Smooth muscle cell (in vitro differentiated cells): ENCODE data around the gene NRXN2. TPM values are rescaled to one million over a fixed set of nuclear protein-coding genes. Genes with fewer than 3 reads are reported as not detected.

Experiments
- DNase-seq: peaks from one replicate; lab custom pipeline; 2025; ENCODE audit not compliant: unreplicated experiment; lab: John Stamatoyannopoulos, UW
- H2AFZ ChIP-seq: fragments of 200-600 bp; sonication (generic); 2 replicates; pipeline ENCODE4 v1.6.0; 2016; ENCODE audit warnings: antibody characterized with exemption, low read depth, mild to moderate bottlenecking
- H3F3A ChIP-seq: fragments of 200-600 bp; sonication (generic); 2 replicates; pipeline ENCODE4 v1.6.0; 2017; ENCODE audit warnings: antibody characterized with exemption, low read depth
- H3K27ac ChIP-seq: fragments of 200-600 bp; sonication (generic); 2 replicates; pipeline ENCODE4 v1.5.1; 2016; ENCODE audit warnings: low read depth, mild to moderate bottlenecking
- H3K27me3 ChIP-seq: fragments of 200-600 bp; sonication (generic); 2 replicates; pipeline ENCODE4 v1.6.1; 2016; ENCODE audit warnings: low read depth, mild to moderate bottlenecking
- H3K36me3 ChIP-seq: fragments of 200-600 bp; sonication (generic); 2 replicates; pipeline ENCODE4 v1.5.1; 2016; ENCODE audit warnings: low read depth
- H3K4me1 ChIP-seq: fragments of 200-600 bp; sonication (generic); 2 replicates; pipeline ENCODE4 v1.5.1; 2016; ENCODE audit warnings: low read depth
- H3K4me2 ChIP-seq: fragments of 200-600 bp; sonication (generic); 2 replicates; pipeline ENCODE4 v1.6.0; 2016; ENCODE audit warnings: mild to moderate bottlenecking
- H3K4me3 ChIP-seq: fragments of 200-600 bp; sonication (generic); 2 replicates; pipeline ENCODE4 v1.5.1; 2016; ENCODE audit warnings: mild to moderate bottlenecking
- H3K79me2 ChIP-seq: fragments of 200-600 bp; sonication (generic); 2 replicates; pipeline ENCODE4 v1.6.0; 2016; ENCODE audit warnings: low read depth, mild to moderate bottlenecking
- H3K9ac ChIP-seq: fragments of 200-600 bp; sonication (generic); 2 replicates; pipeline ENCODE4 v1.6.0; 2016; ENCODE audit warnings: low read depth
- H3K9me3 ChIP-seq: fragments of 200-600 bp; sonication (generic); replicated peaks from 2 replicates; pipeline ENCODE4 v1.5.1; 2016; ENCODE audit warnings: low read depth
- H4K20me1 ChIP-seq: fragments of 200-600 bp; sonication (generic); 2 replicates; pipeline ENCODE4 v1.6.0; 2016; ENCODE audit warnings: low read depth
- CTCF ChIP-seq: fragments of 200-600 bp; sonication (generic); IDR thresholded peaks from 2 replicates; pipeline ENCODE4 v1.5.1; 2017; ENCODE audit warnings: borderline replicate concordance, mild to moderate bottlenecking, antibody characterized with exemption; ENCODE audit not compliant: insufficient read depth, poor library complexity, severe bottlenecking
- WGBS: methylation state at CpG from one replicate; pipeline ENCODE4 v1.1.7; 2016; ENCODE audit warnings: low lambda C conversion rate; 5-methylcytosine and 5-hydroxymethylcytosine counted together
- polyA plus RNA-seq: library from polyadenylated mRNA; unstranded; fragments of >200 nt; fragmentation: Nextera tagmentation; extraction: Ambion mirVana; gene quantifications from 2 replicates; pipeline ENCODE4 v1.2.1, GENCODE V29; 2016
- total RNA-seq: library from RNA; depleted of rRNA; stranded (reverse); fragments of >200 nt; gene quantifications from 2 replicates; pipeline ENCODE4 v1.2.3, GENCODE V29; 2014

The NRXN2 gene
- total and polyA plus RNA-seq, 2 experiments from 2014 or later = 1.4 to 1.7 TPM

- no peak for TF ChIP-seq CTCF
- Histone ChIP-seq H3K9ac (no peak overlapping the region), H3K4me3 (no peak overlapping the region), H3K79me2 (no peaks in the 10 kb centered on the region), H3K27ac (no peak overlapping the region), H3K4me2 (no peak overlapping the region), H2AFZ (no peak overlapping the region), H3F3A (no peaks in the 10 kb centered on the region), H3K27me3 (no peaks in the 10 kb centered on the region), H4K20me1 (no peaks in the 10 kb centered on the region), H3K4me1 (peaks cover 8% of the 10 kb centered on the region), H3K36me3 (no peaks in the 10 kb centered on the region), H3K9me3 (no peaks in the 10 kb centered on the region)
- WGBS = 80% methylated on average over 7 of the region's 7 CpGs
- no peak for DNase-seq
Observed at GRCh38 chr11:64604458-64605243, 118.3 kb downstream of the NRXN2 start.

GRCh38 chr11:64603411-64604110 is 119.4 kb downstream of the NRXN2 start:
- WGBS = 88% methylated on average over 10 of the region's 10 CpGs
- no peak for DNase-seq

GRCh38 chr11:64602466-64603070 is 120.4 kb downstream of the NRXN2 start:
- Histone ChIP-seq H3K79me2 (no peaks in the 10 kb centered on the region), H3K4me3 (no peak overlapping the region), H3K9me3 (no peaks in the 10 kb centered on the region), H3K4me1 (no peaks in the 10 kb centered on the region), H3K9ac (no peak overlapping the region), H4K20me1 (no peaks in the 10 kb centered on the region), H3K27ac (no peak overlapping the region), H3F3A (no peaks in the 10 kb centered on the region), H3K36me3 (no peaks in the 10 kb centered on the region), H3K27me3 (no peaks in the 10 kb centered on the region), H3K4me2 (no peak overlapping the region), H2AFZ (no peak overlapping the region)
- TF ChIP-seq CTCF = no peak
- DNase-seq = no peak
- 94% methylated on average over 10 of the region's 10 CpGs for WGBS

More at GRCh38 chr11:64603411-64604110, 119.4 kb downstream of the NRXN2 start:
- no peak for TF ChIP-seq CTCF
- Histone ChIP-seq H3K9me3 (no peaks in the 10 kb centered on the region), H4K20me1 (no peaks in the 10 kb centered on the region), H3K4me2 (no peak overlapping the region), H3K4me3 (no peak overlapping the region), H3K79me2 (no peaks in the 10 kb centered on the region), H3K9ac (no peak overlapping the region), H2AFZ (no peak overlapping the region), H3F3A (no peaks in the 10 kb centered on the region), H3K4me1 (peaks cover 6% of the 10 kb centered on the region), H3K27ac (no peak overlapping the region), H3K36me3 (no peaks in the 10 kb centered on the region), H3K27me3 (no peaks in the 10 kb centered on the region)
